Measurements from ENCODE around the gene RIC3. TPM values are rescaled to one million over a fixed set of nuclear protein-coding genes. Genes with fewer than 3 reads are reported as not detected.

RIC3 gene
- total and polyA plus RNA-seq, 7 donors: 0.46 to 8.4 (median 3.4) TPM

- TF ChIP-seq CTCF (IDR thresholded peaks at IDR 0.05): no peak
- H3K27ac ChIP-seq: peak overlapping the region; percentile 42
- WGBS, 3 donors: 70 to 88% (median 72%) methylated on average over 2 of the region's 2 CpGs
- ATAC-seq (peak in 3 of 4 donors; percentile 37 to 61 (median 39)), DNase-seq (no peak)
- H3K36me3 ChIP-seq (ENCODE audit: insufficient read depth in 1 of 2, low read depth in 1 of 2): no peaks in the 10 kb centered on the region
- H3K4me1 ChIP-seq: peaks cover 37% of the 10 kb centered on the region
- no peaks in the 10 kb centered on the region for H3K27me3 ChIP-seq (ENCODE audit: insufficient read depth in 3 of 3, low read length in 2 of 3)
- H3K4me3 ChIP-seq: no peak overlapping the region
- no peaks in the 10 kb centered on the region for H3K9me3 ChIP-seq
- intact Hi-C loops (cut with DNase I): no loop called here
Measured at GRCh38 chr11:8106679-8107078, 62.1 kb downstream of the RIC3 start.

- no peak for ATAC-seq
- WGBS, 3 donors: 65 to 88% (median 68%) methylated on average over 3 of the region's 3 CpGs
- peaks cover 28% of the 10 kb centered on the region for H3K4me1 ChIP-seq
- intact Hi-C loops (cut with DNase I): no loop called here
- no peaks in the 10 kb centered on the region for H3K9me3 ChIP-seq
- H3K27ac ChIP-seq: no peak overlapping the region
- H3K36me3 ChIP-seq (ENCODE audit: insufficient read depth in 1 of 2, low read depth in 1 of 2): peaks cover 0 to 5% of the 10 kb centered on the region in 2 donors
- DNase-seq: no peak
- H3K4me3 ChIP-seq: no peak overlapping the region
- no peaks in the 10 kb centered on the region for H3K27me3 ChIP-seq (ENCODE audit: insufficient read depth in 3 of 3, low read length in 2 of 3)
- TF ChIP-seq CTCF (IDR thresholded peaks at IDR 0.05): no peak
Measured at GRCh38 chr11:8105666-8106065, 63.2 kb downstream of the RIC3 start.

GRCh38 chr11:8105133-8105532 lies 63.7 kb downstream of the RIC3 start:
- WGBS, 3 donors: 79 to 83% (median 79%) methylated on average over 4 of the region's 4 CpGs
- no peak for ATAC-seq

GRCh38 chr11:8103909-8104308 lies 64.9 kb downstream of the RIC3 start:
- no peak for DNase-seq
- ATAC-seq: no peak
- Histone ChIP-seq H3K27ac (no peak overlapping the region), H3K36me3 (ENCODE audit: insufficient read depth in 1 of 2, low read depth in 1 of 2) (peaks cover 0 to 5% of the 10 kb centered on the region in 2 donors), H3K4me1 (peaks cover 21% of the 10 kb centered on the region), H3K9me3 (no peaks in the 10 kb centered on the region), H3K27me3 (ENCODE audit: insufficient read depth in 3 of 3, low read length in 2 of 3) (no peaks in the 10 kb centered on the region), H3K4me3 (no peak overlapping the region)
- 88 to 97% (median 97%) methylated on average over 2 of the region's 2 CpGs for WGBS, 3 donors
- no peak for TF ChIP-seq CTCF (IDR thresholded peaks at IDR 0.05)
- intact Hi-C loops (cut with DNase I): no loop called here

More at GRCh38 chr11:8105133-8105532, 63.7 kb downstream of the RIC3 start:
- Histone ChIP-seq H3K36me3 (ENCODE audit: insufficient read depth in 1 of 2, low read depth in 1 of 2) (peaks cover 0 to 5% of the 10 kb centered on the region in 2 donors), H3K4me3 (no peak overlapping the region), H3K27ac (no peak overlapping the region), H3K4me1 (peaks cover 24% of the 10 kb centered on the region), H3K27me3 (ENCODE audit: insufficient read depth in 3 of 3, low read length in 2 of 3) (no peaks in the 10 kb centered on the region), H3K9me3 (no peaks in the 10 kb centered on the region)
- no peak for TF ChIP-seq CTCF (IDR thresholded peaks at IDR 0.05)
- intact Hi-C loops (cut with DNase I): no loop called here
- no peak for DNase-seq

- TF ChIP-seq CTCF (IDR thresholded peaks at IDR 0.05): no peak
- no peaks in the 10 kb centered on the region for H3K9me3 ChIP-seq
- ATAC-seq: no peak
- intact Hi-C loops (cut with DNase I): no loop called here
- H3K4me3 ChIP-seq: no peak overlapping the region
- H3K27ac ChIP-seq: no peak overlapping the region
- H3K36me3 ChIP-seq (ENCODE audit: insufficient read depth in 1 of 2, low read depth in 1 of 2): peaks cover 0 to 5% of the 10 kb centered on the region in 2 donors
- H3K27me3 ChIP-seq (ENCODE audit: insufficient read depth in 3 of 3, low read length in 2 of 3): no peaks in the 10 kb centered on the region
- peak in 1 of 2 donors; percentile 8 for DNase-seq
- peaks cover 13% of the 10 kb centered on the region for H3K4me1 ChIP-seq
- WGBS, 3 donors: 86 to 91% (median 90%) methylated on average over 7 of the region's 7 CpGs
Measured at GRCh38 chr11:8102965-8103364, 65.9 kb downstream of the RIC3 start.

Data from psoas muscle (tissue), 8 donors.